ENCODE data around the gene RHCE.
"Not testable (repeated sequence)": the region's sequence is repeated elsewhere in the genome, so short reads cannot be mapped to it uniquely, and the experiment has no call there.

The RHCE gene

DNA sequence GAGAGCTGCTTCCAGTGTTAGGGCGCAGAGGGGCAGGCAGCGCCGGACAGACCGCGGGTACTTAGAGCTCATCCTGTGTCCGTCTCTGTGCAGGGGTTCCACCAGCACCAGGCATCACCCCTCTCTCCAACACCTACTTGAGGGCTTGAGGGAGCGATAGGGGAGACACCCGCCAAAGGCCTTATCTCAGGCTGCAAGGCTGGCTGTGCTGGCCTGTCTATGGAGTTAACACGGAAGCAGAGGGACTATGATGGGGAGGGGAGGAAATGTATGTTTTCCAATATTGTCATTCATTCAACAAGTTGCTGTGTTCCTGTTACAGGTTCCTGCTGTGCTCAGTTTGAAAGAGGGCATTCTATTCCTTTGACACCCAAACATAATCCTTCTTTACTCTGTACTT lies at the start of gene RHCE:
Gene RHCE (minus strand): TSS at position 111 of the 400 bp plus-strand sequence. CDS start 39 bp downstream, at position 72.
- H3K27ac Mint-ChIP-seq, H3K36me3 Mint-ChIP-seq, H3K27me3 Mint-ChIP-seq, H3K4me1 Mint-ChIP-seq, H3K9me3 Mint-ChIP-seq, H3K4me3 Mint-ChIP-seq, ATAC-seq: not testable (repeated sequence)

DNA sequence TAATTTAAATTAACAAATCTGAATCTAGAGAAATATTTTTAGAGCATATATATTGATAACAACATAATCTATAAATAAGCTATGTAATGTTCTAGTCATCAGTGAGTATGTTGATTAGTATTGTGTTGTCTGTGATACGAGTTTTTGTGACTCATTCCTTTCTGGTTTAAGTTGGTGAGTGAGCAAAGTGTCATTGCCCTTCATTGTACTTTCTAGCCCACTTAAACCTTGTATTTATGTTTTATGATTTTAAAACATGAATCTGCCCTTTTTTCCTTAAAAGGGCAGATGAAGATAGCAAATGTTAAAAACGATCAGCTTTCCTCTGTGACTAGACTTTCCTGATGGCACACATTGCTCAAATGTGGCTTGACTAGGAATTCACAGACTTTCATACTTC lies 48.6 kb upstream of the RHCE start:
- Mint-ChIP-seq H3K27ac (no peak overlapping the region), H3K4me1 (peaks cover 30% of the 10 kb centered on the region), H3K9me3 (no peaks in the 10 kb centered on the region), H3K4me3 (no peak overlapping the region), H3K27me3 (no peaks in the 10 kb centered on the region), H3K36me3 (peaks cover 9% of the 10 kb centered on the region)
- ATAC-seq, result no peak

DNA sequence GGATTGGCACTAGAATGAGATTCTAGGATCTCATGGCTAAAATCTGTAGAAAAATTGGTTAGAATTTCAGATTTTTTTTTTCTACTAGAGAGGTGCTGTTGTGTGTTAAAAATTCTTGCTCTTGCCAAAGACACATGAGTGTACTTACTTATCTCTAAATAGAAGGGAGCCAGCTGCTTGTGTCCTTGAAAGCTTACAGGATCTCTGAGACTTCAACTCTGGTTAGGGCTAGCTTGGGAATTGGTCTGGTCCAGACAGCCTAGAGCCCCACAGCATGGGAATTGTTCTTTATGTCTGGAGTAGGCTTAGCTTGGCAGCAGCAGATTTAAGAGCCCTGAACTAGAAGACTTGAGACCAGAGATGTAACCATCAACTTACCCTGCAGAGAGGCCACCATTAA lies 47.4 kb upstream of the RHCE start:
- H3K9me3 Mint-ChIP-seq, result no peaks in the 10 kb centered on the region
- H3K36me3 Mint-ChIP-seq, result peaks cover 13% of the 10 kb centered on the region
- peaks cover 18% of the 10 kb centered on the region for H3K4me1 Mint-ChIP-seq
- ATAC-seq, result no peak
- no peak overlapping the region for H3K27ac Mint-ChIP-seq
- H3K4me3 Mint-ChIP-seq, result no peak overlapping the region
- no peaks in the 10 kb centered on the region for H3K27me3 Mint-ChIP-seq

DNA sequence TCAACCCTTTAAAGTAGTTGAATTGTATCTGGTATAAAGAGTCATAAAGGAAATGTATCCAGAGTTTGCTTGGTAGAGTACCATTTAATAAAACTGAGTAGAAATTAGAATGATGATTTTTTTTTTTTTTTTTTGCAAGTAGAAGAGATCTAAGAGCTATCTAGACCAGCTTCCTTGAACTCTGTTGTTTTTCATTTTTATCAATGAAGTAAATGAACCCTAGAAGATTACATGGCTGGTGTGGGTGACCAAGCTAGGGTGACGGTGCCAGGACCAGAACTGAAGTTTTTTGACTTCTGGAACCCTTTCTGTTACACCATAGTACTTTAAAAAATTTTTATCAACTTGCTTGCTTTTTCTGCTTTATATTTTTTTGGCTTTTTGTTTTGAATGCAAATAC lies 47.0 kb upstream of the RHCE start:
- H3K36me3 Mint-ChIP-seq, result peaks cover 15% of the 10 kb centered on the region
- ATAC-seq, result no peak
- peaks cover 14% of the 10 kb centered on the region for H3K4me1 Mint-ChIP-seq
- no peak overlapping the region for H3K27ac Mint-ChIP-seq
- no peaks in the 10 kb centered on the region for H3K9me3 Mint-ChIP-seq
- no peaks in the 10 kb centered on the region for H3K27me3 Mint-ChIP-seq
- H3K4me3 Mint-ChIP-seq, result no peak overlapping the region

DNA sequence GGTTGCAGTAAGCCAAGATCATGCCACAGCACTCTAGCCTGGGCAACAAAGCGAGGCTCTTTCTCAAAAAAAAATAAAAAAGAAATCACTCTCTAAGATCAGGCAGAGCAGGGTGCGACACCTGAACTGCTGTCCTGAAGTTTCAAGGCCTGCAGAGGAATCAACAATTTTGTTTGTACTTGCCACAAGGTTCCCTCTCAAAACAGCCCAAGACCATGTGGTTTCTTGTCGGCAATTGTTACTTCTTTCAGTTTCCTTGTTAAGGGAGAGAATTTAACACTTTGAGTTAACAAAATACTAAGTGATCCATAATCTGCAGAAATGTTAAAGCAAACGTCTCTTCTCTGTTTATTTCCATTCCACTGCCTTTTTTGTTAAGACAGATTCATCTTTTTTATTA lies 46.6 kb upstream of the RHCE start:
- Mint-ChIP-seq H3K27ac (no peak overlapping the region), H3K36me3 (peaks cover 15% of the 10 kb centered on the region), H3K4me3 (no peak overlapping the region), H3K27me3 (no peaks in the 10 kb centered on the region), H3K4me1 (peaks cover 10% of the 10 kb centered on the region), H3K9me3 (no peaks in the 10 kb centered on the region)
- ATAC-seq, result no peak

DNA sequence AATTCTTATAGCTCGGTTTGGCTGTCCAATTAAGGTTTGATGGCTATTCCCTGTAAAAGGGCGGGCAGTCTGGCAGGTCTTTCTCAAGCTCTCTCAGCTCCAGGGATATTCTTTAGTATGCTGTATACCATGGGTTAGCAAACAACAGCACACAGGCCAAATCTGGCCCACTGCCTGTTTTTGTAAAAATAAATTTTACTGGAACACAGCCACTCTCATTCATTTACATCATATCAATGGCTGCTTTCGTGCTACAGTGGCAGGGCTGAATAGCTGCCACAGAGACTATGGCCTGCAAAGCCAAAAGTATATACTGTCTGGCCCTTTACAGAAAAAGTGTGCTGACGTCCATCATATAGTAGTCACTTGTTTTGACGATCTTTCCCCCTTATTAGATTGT lies 42.1 kb upstream of the RHCE start:
- ATAC-seq, result no peak
- H3K27me3 Mint-ChIP-seq, result no peaks in the 10 kb centered on the region

DNA sequence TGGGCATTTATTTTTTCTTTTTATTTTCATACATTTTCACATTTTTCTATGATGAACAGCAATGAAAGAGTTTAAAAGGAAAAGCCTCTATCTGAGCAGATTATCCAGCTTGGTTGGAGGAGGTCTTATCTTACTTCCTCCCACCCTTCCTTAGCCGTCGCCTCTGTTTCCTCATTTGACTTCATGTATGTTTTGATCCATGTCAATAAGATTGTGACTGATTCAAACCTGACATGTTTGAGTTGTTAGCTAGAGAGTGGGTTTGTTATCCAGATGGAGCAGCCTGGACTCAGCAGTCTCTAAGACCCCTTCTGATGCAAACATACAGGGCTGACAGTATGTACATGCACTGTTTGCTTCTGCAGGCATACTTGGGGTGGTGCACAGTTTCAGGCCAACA lies 41.2 kb upstream of the RHCE start:
- no peaks in the 10 kb centered on the region for H3K27me3 Mint-ChIP-seq
- peaks cover 51% of the 10 kb centered on the region for H3K36me3 Mint-ChIP-seq

More for the DNA sequence above, 42.1 kb upstream of the RHCE start:
- Mint-ChIP-seq H3K4me3 (no peak overlapping the region), H3K4me1 (peaks cover 8% of the 10 kb centered on the region), H3K9me3 (no peaks in the 10 kb centered on the region), H3K27ac (peak overlapping the region; percentile 28), H3K36me3 (peaks cover 44% of the 10 kb centered on the region)

DNA sequence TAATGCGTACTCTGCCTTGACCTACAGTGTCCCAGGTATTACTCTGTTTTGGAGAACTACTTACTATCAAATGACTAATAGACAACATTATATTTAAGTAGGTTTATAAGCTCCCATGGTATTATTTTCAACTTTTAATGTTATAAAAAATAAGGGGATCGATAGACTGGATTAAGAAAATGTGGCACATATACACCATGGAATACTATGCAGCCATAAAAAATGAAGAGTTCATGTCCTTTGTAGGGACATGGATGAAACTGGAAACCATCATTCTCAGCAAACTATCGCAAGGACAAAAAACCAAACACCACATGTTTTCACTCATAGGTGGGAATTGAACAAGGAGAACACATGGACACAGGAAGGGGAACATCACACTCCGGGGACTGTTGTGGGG lies 40.2 kb upstream of the RHCE start:
- H3K9me3 Mint-ChIP-seq, H3K27ac Mint-ChIP-seq: not testable (repeated sequence)
- peaks cover 56% of the 10 kb centered on the region for H3K36me3 Mint-ChIP-seq

More for the DNA sequence above, 41.2 kb upstream of the RHCE start:
- H3K27ac Mint-ChIP-seq, result no peak overlapping the region
- no peak overlapping the region for H3K4me3 Mint-ChIP-seq
- H3K9me3 Mint-ChIP-seq, result no peaks in the 10 kb centered on the region
- no peak for ATAC-seq
- H3K4me1 Mint-ChIP-seq, result peaks cover 8% of the 10 kb centered on the region

DNA sequence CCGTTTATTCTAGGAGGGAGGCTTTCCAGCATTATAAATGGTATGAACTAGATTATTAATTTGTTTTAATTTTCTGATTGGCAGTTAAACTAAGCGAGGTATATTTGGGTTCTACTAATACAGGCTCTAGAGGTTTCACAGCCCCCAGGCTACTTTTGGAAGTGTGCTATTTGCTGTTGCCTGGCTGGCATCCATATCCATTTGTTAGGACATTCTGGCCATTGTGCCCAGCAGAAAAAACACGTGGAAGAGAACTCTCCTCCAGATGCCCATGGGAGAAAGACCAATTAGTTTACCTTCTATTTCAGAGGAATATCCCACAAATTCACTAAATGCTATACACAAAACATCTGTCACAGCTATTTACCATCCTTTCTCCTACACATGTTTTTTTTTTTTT lies 39.4 kb upstream of the RHCE start:
- H3K36me3 Mint-ChIP-seq, result peaks cover 55% of the 10 kb centered on the region

More for the DNA sequence above, 40.2 kb upstream of the RHCE start:
- H3K4me1 Mint-ChIP-seq, H3K27me3 Mint-ChIP-seq, H3K4me3 Mint-ChIP-seq, ATAC-seq: not testable (repeated sequence)

DNA sequence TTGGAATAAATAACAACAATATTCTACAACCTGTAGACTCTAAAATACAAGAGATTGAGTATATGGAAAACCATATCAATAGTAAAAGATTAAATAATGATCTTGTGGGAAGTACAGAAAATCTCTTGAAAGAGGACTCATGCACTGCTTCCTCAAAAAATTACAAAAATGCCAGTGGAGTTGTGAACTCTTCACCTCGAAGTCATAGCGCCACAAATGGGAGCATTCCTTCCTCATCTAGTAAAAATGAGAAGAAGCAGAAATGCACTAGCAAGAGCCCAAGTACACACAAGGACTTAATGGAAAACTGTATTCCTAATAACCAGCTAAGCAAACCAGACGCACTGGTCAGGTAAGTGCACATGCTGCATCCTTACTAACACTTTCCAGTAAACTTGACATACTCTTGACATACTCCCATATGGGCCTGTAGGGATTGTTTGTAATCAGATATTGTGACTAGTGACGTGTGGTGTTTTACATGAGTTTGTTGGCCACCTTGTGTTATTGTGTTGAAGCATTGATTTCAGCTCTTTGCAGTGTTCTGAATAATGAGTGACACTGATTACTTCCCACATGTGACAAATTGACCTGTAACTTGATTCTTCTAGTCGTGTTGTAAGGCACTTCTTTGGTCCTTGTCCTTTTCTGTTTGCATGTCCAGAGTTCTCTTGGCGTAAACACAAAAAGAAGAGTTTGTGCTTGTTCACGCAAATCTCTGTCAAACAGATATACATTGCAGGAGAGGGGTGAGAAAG lies 38.1 kb upstream of the RHCE start:
- H3K4me1 Mint-ChIP-seq, result no peaks in the 10 kb centered on the region
- H3K9me3 Mint-ChIP-seq, result no peaks in the 10 kb centered on the region
- H3K27ac Mint-ChIP-seq, result no peak overlapping the region
- H3K36me3 Mint-ChIP-seq, result peaks cover 66% of the 10 kb centered on the region
- no peak for ATAC-seq
- H3K4me3 Mint-ChIP-seq, result no peak overlapping the region
- no peaks in the 10 kb centered on the region for H3K27me3 Mint-ChIP-seq

More for the DNA sequence above, 39.4 kb upstream of the RHCE start:
- no peak for ATAC-seq
- Mint-ChIP-seq H3K9me3 (no peaks in the 10 kb centered on the region), H3K27ac (no peak overlapping the region), H3K4me3 (no peak overlapping the region), H3K4me1 (no peaks in the 10 kb centered on the region), H3K27me3 (no peaks in the 10 kb centered on the region)

DNA sequence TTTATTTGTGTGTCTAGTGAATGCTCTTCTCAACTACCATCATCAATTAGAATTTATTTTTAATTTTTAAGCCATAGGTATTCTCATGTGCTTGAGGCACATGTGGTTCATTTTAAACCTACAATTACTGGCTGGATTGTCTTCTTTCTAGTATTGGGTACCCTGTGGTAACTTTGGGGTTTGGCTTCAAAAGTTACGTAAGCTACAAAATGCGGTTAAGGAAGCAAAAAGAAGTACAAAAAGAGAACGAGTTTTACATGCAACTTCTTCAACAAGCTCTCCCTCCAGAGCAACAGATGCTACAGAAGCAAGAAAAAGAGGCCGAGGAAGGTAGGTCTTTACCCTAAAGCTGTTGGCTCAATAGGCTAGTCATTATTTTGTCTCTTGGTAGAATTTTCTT lies 35.9 kb upstream of the RHCE start:
- H3K36me3 Mint-ChIP-seq, result peaks cover 60% of the 10 kb centered on the region
- no peak overlapping the region for H3K27ac Mint-ChIP-seq
- no peaks in the 10 kb centered on the region for H3K9me3 Mint-ChIP-seq
- H3K4me1 Mint-ChIP-seq, result peaks cover 9% of the 10 kb centered on the region
- no peaks in the 10 kb centered on the region for H3K27me3 Mint-ChIP-seq
- no peak for ATAC-seq
- no peak overlapping the region for H3K4me3 Mint-ChIP-seq

DNA sequence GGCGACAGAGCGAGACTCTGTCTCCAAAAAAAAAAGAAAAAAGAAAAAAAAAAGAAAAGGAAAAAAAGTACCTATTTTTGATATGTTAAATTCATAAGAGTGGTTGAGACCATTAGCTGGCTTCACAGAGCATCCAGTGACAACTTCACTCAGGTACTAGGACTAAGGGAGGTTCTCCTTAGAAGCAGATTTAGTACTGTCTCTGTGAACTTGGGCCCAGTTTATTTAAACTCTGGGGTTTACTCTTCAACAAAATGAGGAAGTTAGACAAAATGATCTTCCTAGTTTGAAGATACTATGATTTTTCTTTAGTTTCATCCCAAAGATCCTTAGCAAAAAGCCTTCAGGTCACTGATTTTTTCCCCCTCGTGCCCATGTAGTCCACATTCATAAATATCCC lies 31.3 kb upstream of the RHCE start:
- H3K4me1 Mint-ChIP-seq, result peaks cover 32% of the 10 kb centered on the region
- H3K4me3 Mint-ChIP-seq, result no peak overlapping the region
- peak; percentile 54 for ATAC-seq
- no peaks in the 10 kb centered on the region for H3K9me3 Mint-ChIP-seq
- no peaks in the 10 kb centered on the region for H3K27me3 Mint-ChIP-seq
- no peak overlapping the region for H3K27ac Mint-ChIP-seq
- H3K36me3 Mint-ChIP-seq, result peaks cover 35% of the 10 kb centered on the region

DNA sequence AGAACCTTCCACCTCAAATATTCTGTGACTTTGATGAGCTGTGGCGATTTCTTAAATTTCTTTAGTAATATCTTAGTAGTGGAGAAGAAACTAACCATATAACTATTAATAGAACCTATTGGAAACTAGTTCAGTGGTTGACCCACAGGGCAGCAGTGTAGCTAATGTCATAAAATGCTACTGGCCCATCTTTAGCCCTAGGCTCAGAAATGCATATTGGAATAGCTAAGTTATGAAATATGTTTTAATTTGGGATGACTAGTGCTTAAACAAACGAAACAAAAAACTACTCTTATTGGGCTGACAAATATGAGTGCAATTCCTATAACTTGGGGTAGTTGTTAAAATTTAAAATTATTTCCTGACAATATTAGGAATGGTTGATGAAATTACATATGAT lies 30.3 kb upstream of the RHCE start:
- no peak for ATAC-seq
- H3K27me3 Mint-ChIP-seq, result no peaks in the 10 kb centered on the region
- peaks cover 38% of the 10 kb centered on the region for H3K4me1 Mint-ChIP-seq
- no peaks in the 10 kb centered on the region for H3K9me3 Mint-ChIP-seq
- H3K27ac Mint-ChIP-seq, result no peak overlapping the region
- H3K4me3 Mint-ChIP-seq, result no peak overlapping the region
- peaks cover 28% of the 10 kb centered on the region for H3K36me3 Mint-ChIP-seq

DNA sequence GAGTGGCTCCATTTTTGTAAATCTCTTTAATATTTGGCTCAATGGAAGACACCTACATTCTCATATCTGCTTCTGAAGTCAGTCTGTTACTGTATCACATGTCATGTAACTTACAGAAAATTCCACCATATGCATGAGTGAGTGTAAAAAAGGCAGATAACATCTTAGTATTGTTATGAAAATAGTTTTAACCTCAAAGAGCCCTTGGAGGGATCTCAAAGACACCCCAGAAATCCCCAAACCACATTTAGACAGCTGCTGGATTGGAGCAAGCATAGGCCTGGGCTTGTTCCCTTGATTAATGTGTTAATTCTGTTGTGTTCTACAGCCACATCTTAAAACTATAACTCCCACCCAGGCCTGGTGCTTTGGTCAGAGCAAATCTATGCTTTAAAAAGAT lies 26.9 kb upstream of the RHCE start:
- Mint-ChIP-seq H3K27ac (peak overlapping the region; percentile 46), H3K4me1 (peaks cover 47% of the 10 kb centered on the region), H3K36me3 (peaks cover 13% of the 10 kb centered on the region), H3K27me3 (no peaks in the 10 kb centered on the region), H3K9me3 (no peaks in the 10 kb centered on the region), H3K4me3 (no peak overlapping the region)
- ATAC-seq, result peak; percentile 85

DNA sequence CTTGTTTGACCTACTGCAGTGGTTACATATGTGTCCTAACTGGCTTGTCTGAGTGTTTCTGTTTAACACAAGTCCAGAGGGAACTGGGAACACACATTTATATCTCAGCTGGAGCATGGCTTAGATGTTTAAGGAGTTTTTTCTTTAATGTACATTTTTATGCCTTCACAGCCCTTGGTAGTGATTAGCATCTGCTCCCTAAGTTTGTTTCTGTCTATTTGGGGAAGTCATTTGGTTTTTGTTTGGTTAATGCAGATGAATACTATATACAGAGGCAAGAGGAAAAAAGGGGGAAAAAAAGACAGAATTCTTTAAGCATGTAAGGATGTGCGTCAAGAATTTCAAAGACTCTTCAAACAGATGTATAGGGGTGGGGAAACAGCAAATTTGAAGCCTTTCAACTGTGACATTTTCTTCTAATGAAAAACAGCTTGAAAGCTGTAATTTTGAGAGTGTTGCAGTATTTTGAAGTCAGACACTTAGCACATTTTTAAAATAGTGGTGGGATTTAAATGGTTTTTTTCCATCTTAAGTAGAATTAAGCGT lies 25.4 kb upstream of the RHCE start:
- H3K36me3 Mint-ChIP-seq, result peaks cover 13% of the 10 kb centered on the region
- ATAC-seq, result no peak
- H3K4me1 Mint-ChIP-seq, result peaks cover 50% of the 10 kb centered on the region
- H3K4me3 Mint-ChIP-seq, result no peak overlapping the region
- no peaks in the 10 kb centered on the region for H3K9me3 Mint-ChIP-seq
- no peak overlapping the region for H3K27ac Mint-ChIP-seq
- H3K27me3 Mint-ChIP-seq, result no peaks in the 10 kb centered on the region

DNA sequence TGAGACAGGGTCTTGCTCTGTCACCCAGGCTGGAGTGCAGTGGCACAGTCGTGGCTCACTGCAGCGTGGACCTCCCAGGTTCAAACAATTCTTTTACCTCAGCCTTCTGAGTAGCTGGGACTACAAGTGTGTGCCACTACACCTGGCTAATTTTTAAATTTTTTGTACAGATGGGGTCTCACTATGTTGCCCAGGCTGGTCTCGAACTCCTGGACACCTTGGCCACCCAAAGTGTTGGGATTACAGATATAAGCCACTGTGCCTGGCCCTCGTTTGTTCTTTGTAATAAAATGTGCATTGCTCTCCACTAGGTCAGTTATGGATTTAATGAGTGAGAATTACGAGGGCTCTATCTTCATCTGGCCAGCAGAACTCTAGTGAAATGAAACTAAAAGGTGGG lies 24.0 kb upstream of the RHCE start:
- H3K4me1 Mint-ChIP-seq, result peaks cover 43% of the 10 kb centered on the region
- ATAC-seq, H3K27ac Mint-ChIP-seq, H3K9me3 Mint-ChIP-seq, H3K36me3 Mint-ChIP-seq, H3K27me3 Mint-ChIP-seq, H3K4me3 Mint-ChIP-seq: not testable (repeated sequence)

Data from stimulated activated memory B cell treated with anti-CD40 and anti-IgM and Interleukin-4, amounts not matched to agents 10 μg/mL and 1 μg/mL and 100 μg/mL, for 72 hours (primary cell).